ENCODE results near the gene FRMD3. TPM values are rescaled to one million over a fixed set of nuclear protein-coding genes. Genes with fewer than 3 reads are reported as not detected.

The FRMD3 gene
- total RNA-seq, 4 donors from 2014 or later, result 9.9 to 42.4 (median 40.2) TPM

GRCh38 chr9:83445703-83446265, 92.4 kb downstream of the FRMD3 start:
- TF ChIP-seq CTCF (IDR thresholded peaks at IDR 0.05) (no peak), POLR2A (IDR thresholded peaks at IDR 0.05) (no peak)
- H3K9me3 ChIP-seq, result no peaks in the 10 kb centered on the region
- H3K27me3 ChIP-seq, result no peaks in the 10 kb centered on the region
- H3K4me1 ChIP-seq, result no peaks in the 10 kb centered on the region
- no peaks in the 10 kb centered on the region for H3K36me3 ChIP-seq
- no peak for DNase-seq
- H3K27ac ChIP-seq, result no peak overlapping the region
- H3K4me3 ChIP-seq, result no peak overlapping the region

GRCh38 chr9:83444110-83444509, 94.1 kb downstream of the FRMD3 start:
- TF ChIP-seq POLR2A (IDR thresholded peaks at IDR 0.05) (no peak), CTCF (IDR thresholded peaks at IDR 0.05) (no peak)
- H3K4me1 ChIP-seq, result no peaks in the 10 kb centered on the region
- no peak overlapping the region for H3K27ac ChIP-seq
- DNase-seq, result no peak
- no peaks in the 10 kb centered on the region for H3K36me3 ChIP-seq
- no peaks in the 10 kb centered on the region for H3K27me3 ChIP-seq
- no peaks in the 10 kb centered on the region for H3K9me3 ChIP-seq
- H3K4me3 ChIP-seq, result no peak overlapping the region

- Histone ChIP-seq H3K27ac (no peak overlapping the region), H3K4me3 (no peak overlapping the region), H3K27me3 (no peaks in the 10 kb centered on the region), H3K9me3 (no peaks in the 10 kb centered on the region), H3K4me1 (no peaks in the 10 kb centered on the region), H3K36me3 (no peaks in the 10 kb centered on the region)
- no peak for DNase-seq
- no peak for TF ChIP-seq POLR2A (IDR thresholded peaks at IDR 0.05)
- TF ChIP-seq CTCF (IDR thresholded peaks at IDR 0.05), result no peak
Measured at GRCh38 chr9:83441390-83441789, 96.8 kb downstream of the FRMD3 start.

- no peak for DNase-seq
- no peak overlapping the region for H3K4me3 ChIP-seq
- no peak overlapping the region for H3K27ac ChIP-seq
- TF ChIP-seq POLR2A (IDR thresholded peaks at IDR 0.05) (no peak), CTCF (IDR thresholded peaks at IDR 0.05) (no peak)
- H3K9me3 ChIP-seq, result no peaks in the 10 kb centered on the region
- no peaks in the 10 kb centered on the region for H3K4me1 ChIP-seq
- no peaks in the 10 kb centered on the region for H3K27me3 ChIP-seq
- no peaks in the 10 kb centered on the region for H3K36me3 ChIP-seq
Measured at GRCh38 chr9:83440641-83441040, 97.6 kb downstream of the FRMD3 start.

GRCh38 chr9:83435301-83435700, 102.9 kb downstream of the FRMD3 start:
- Histone ChIP-seq H3K36me3 (no peaks in the 10 kb centered on the region), H3K27me3 (no peaks in the 10 kb centered on the region), H3K4me3 (no peak overlapping the region), H3K4me1 (peaks cover 0 to 41% (median 0%) of the 10 kb centered on the region in 4 donors), H3K9me3 (no peaks in the 10 kb centered on the region), H3K27ac (no peak overlapping the region)
- TF ChIP-seq POLR2A (IDR thresholded peaks at IDR 0.05) (no peak), CTCF (IDR thresholded peaks at IDR 0.05) (no peak)
- no peak for DNase-seq

GRCh38 chr9:83434254-83434653, 103.9 kb downstream of the FRMD3 start:
- DNase-seq, result no peak
- no peak overlapping the region for H3K4me3 ChIP-seq
- peaks cover 0 to 45% (median 0%) of the 10 kb centered on the region in 4 donors for H3K4me1 ChIP-seq
- H3K27ac ChIP-seq, result peak overlapping the region in 2 of 4 donors; percentile 68 to 83
- H3K27me3 ChIP-seq, result no peaks in the 10 kb centered on the region
- H3K36me3 ChIP-seq, result no peaks in the 10 kb centered on the region
- no peaks in the 10 kb centered on the region for H3K9me3 ChIP-seq
- TF ChIP-seq CTCF (IDR thresholded peaks at IDR 0.05) (no peak), POLR2A (IDR thresholded peaks at IDR 0.05) (no peak)
